T-helper 1 cell treated with Interleukin-12 subunit alpha and Interleukin-12 subunit beta and Interleukin-4 antibody, amounts not matched to agents 30 μg/mL and 1 μg/mL, for 36 hours (primary cell): ENCODE results near the gene PDE4B.
A peak's percentile ranks its signal among the peaks of the same experiment; 100 is the strongest.

Experiments used
- H3K27ac Mint-ChIP-seq: one replicate; pipeline ENCODE4 v1.8.0; 2021; ENCODE audit warnings: mild to moderate bottlenecking, mixed read lengths
- H3K27me3 Mint-ChIP-seq: one replicate; pipeline ENCODE4 v1.8.0; 2021; ENCODE audit warnings: low read depth, mixed read lengths
- H3K36me3 Mint-ChIP-seq: one replicate; pipeline ENCODE4 v1.8.0; 2021; ENCODE audit warnings: low read depth, mixed read lengths
- H3K4me1 Mint-ChIP-seq: one replicate; pipeline ENCODE4 v1.8.0; 2021; ENCODE audit warnings: low read depth, mixed read lengths
- H3K4me3 Mint-ChIP-seq: one replicate; pipeline ENCODE4 v1.8.0; 2021; ENCODE audit warnings: mild to moderate bottlenecking, moderate library complexity, mixed read lengths
- H3K9me3 Mint-ChIP-seq: one replicate; pipeline ENCODE4 v1.8.0; 2021; ENCODE audit warnings: mixed read lengths

Gene PDE4B

DNA sequence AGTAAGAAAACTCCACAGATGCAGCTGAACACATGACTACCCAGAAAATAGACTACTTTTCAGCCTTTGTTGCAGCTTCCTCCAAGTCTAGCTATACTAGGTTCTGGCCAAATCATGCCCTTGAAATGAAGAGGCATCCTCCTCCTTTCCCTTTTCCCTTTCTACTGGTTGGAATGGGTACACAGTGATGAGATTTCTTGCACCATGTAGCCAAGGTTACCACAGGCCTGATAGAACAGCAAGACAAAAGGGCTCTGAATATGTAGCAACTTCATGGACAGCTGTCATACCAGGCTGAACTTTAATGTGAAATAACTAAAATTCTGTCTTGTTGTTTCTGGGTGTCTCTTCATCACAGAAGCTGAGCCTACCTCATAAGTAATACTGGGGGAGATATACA lies 146.5 kb downstream of the PDE4B start:
- Mint-ChIP-seq H3K36me3 (no peaks in the 10 kb centered on the region), H3K27me3 (peaks cover 35% of the 10 kb centered on the region), H3K9me3 (no peaks in the 10 kb centered on the region), H3K4me1 (no peaks in the 10 kb centered on the region), H3K27ac (no peak overlapping the region), H3K4me3 (no peak overlapping the region)

DNA sequence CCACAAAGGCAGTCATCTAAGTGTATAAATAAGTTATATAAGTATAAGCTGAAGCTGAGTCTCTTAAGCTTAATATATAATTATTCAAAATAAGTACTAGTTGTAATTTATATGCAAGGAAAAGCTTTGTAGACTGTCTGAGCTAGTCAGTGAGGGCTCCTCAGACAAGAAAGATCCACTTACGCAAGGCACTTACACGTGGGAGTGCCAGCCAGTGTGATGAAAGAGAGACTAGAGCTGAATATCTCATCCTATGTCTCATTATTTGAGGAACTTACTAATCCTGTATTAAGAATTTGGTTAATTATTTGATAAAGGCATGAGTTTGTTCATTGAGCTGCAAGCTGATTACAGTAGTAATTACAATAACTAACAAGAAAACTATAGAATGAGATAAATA lies 146.9 kb downstream of the PDE4B start:
- H3K27ac Mint-ChIP-seq: no peak overlapping the region
- H3K27me3 Mint-ChIP-seq: peaks cover 39% of the 10 kb centered on the region
- no peaks in the 10 kb centered on the region for H3K9me3 Mint-ChIP-seq
- no peak overlapping the region for H3K4me3 Mint-ChIP-seq
- no peaks in the 10 kb centered on the region for H3K36me3 Mint-ChIP-seq
- no peaks in the 10 kb centered on the region for H3K4me1 Mint-ChIP-seq

DNA sequence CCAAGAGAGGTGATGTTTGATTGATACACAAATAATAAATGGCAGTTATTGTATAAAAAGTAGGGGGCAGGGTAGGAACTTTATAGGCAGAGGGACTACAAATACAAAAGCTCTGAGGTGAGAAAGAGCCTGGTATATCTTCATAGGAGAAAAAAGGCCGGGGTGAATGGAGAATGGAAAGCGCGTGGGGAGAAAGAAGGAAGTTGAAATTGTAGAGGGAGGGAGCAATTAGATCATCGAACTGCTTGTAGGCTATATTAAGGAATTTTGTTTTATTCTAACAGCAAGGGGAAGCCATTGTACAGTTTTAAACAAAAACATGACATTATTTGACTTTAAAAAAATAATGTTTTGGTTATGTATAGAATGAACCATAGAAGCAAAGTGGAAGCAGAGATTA lies 147.4 kb downstream of the PDE4B start:
- Mint-ChIP-seq H3K9me3 (no peaks in the 10 kb centered on the region), H3K4me3 (no peak overlapping the region), H3K27ac (no peak overlapping the region), H3K4me1 (no peaks in the 10 kb centered on the region), H3K27me3 (peaks cover 39% of the 10 kb centered on the region), H3K36me3 (no peaks in the 10 kb centered on the region)

DNA sequence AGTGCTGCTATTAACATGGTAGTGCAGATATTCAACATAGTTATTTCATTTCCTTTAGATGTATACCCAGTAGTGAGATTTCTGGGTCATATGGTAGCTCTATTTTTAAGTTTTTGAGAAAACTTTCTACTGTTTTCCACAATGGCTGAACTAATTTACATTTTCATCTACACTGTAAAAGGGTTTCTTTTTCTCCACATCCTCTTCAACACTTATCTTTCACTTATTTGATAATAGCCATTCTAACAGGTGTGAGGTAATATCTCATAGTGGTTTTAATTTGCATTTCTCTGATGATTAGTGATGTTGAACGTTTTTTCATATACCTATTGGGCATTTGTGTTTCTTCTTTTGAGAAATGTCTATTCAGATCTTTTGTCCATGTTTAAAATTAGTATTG lies 149.8 kb downstream of the PDE4B start:
- no peak overlapping the region for H3K27ac Mint-ChIP-seq
- H3K27me3 Mint-ChIP-seq: peaks cover 39% of the 10 kb centered on the region
- H3K4me3 Mint-ChIP-seq: no peak overlapping the region
- no peaks in the 10 kb centered on the region for H3K4me1 Mint-ChIP-seq
- H3K36me3 Mint-ChIP-seq: no peaks in the 10 kb centered on the region
- H3K9me3 Mint-ChIP-seq: peaks cover 4% of the 10 kb centered on the region

DNA sequence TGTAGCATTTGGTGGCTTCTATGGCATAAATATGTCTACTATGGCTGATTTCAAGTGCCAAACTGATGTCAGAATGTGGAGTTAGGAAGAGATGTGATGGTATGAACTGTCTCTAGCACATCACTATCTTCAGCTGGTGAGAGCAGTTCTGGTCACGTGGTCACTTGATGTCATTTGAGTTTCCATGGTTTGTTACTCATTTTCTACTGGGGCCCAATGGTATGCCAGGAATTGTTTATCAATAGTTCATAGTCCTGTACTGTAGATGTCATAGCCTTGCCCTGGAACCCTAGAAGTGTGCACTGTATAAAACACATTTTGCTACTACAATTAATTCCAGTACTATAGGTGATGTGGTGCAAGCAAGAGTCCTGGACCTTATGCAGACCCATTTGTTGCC lies 153.7 kb downstream of the PDE4B start:
- no peak overlapping the region for H3K4me3 Mint-ChIP-seq
- H3K4me1 Mint-ChIP-seq: no peaks in the 10 kb centered on the region
- no peak overlapping the region for H3K27ac Mint-ChIP-seq
- no peaks in the 10 kb centered on the region for H3K36me3 Mint-ChIP-seq
- H3K27me3 Mint-ChIP-seq: peaks cover 23% of the 10 kb centered on the region
- H3K9me3 Mint-ChIP-seq: peaks cover 5% of the 10 kb centered on the region

DNA sequence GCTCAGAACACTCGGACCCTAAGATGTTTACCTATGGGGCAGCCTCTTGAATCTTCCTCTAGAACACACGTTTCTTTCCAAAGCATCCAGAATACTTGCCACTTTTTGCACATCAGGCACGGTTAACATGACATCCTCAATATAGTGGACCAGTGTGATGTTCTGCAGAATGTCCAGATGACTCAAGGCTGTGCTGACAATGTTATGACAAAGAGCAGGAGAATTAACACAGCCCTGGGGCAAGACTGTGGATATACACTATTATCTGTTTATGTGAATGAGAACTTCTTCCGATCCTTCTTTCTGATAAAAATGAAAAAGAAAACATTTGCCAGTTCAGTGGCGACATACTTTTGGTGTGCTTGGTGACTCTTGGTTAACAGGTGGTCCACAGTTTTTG lies 154.3 kb downstream of the PDE4B start:
- peaks cover 5% of the 10 kb centered on the region for H3K9me3 Mint-ChIP-seq
- no peak overlapping the region for H3K4me3 Mint-ChIP-seq
- peaks cover 20% of the 10 kb centered on the region for H3K27me3 Mint-ChIP-seq
- H3K4me1 Mint-ChIP-seq: no peaks in the 10 kb centered on the region
- no peaks in the 10 kb centered on the region for H3K36me3 Mint-ChIP-seq
- no peak overlapping the region for H3K27ac Mint-ChIP-seq

DNA sequence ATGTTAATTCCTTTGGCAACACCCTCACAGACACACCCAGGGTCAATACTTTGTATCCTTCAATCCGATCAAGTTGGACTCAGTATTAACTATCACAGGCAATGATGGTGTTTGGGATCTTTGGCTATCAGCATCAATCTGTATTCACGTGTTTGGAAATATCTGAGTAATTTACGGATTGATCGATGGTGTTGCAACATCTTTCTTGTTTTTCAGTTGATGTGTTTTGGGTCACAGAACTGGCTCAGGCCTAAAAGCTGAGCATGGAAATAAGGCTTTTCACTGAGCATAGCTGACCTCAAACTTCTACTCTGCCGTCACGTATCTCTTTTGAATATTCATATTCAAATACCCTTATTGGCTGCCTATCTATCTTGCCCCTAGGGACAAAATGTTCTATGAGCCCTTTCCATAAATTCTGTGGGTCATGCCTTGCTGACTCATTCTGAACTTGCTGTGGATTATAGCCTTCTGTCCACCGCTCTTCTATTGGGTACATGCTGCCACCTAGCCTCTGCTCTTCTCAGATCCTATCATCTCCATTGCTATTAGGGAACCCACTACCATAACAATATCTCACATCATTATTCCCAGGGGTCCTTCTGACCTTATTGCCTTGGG lies 156.0 kb downstream of the PDE4B start:
- no peak overlapping the region for H3K27ac Mint-ChIP-seq
- H3K36me3 Mint-ChIP-seq: no peaks in the 10 kb centered on the region
- no peak overlapping the region for H3K4me3 Mint-ChIP-seq
- H3K27me3 Mint-ChIP-seq: peaks cover 8% of the 10 kb centered on the region
- H3K9me3 Mint-ChIP-seq: peaks cover 5% of the 10 kb centered on the region
- H3K4me1 Mint-ChIP-seq: no peaks in the 10 kb centered on the region

DNA sequence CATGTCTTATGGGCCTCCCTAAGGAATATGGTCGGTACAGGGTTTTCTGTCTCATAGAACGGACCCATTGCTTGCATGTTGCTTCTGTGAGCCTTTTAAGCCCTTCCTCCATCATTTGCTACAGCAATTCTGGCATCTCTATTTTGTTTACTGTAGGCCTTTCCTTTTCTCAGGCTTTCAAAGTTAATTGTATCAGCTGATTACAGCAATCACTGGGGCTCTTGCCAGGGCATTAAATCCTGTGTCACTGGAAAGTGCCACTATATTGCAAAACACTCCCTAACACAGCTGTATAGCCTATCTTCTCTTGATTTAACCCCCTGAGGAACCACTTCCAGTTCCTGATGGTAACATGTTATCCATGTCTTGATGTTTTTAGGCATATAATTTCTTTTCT lies 156.5 kb downstream of the PDE4B start:
- H3K27ac Mint-ChIP-seq: no peak overlapping the region
- H3K36me3 Mint-ChIP-seq: no peaks in the 10 kb centered on the region
- no peak overlapping the region for H3K4me3 Mint-ChIP-seq
- H3K4me1 Mint-ChIP-seq: no peaks in the 10 kb centered on the region
- peaks cover 3% of the 10 kb centered on the region for H3K27me3 Mint-ChIP-seq
- peaks cover 5% of the 10 kb centered on the region for H3K9me3 Mint-ChIP-seq

DNA sequence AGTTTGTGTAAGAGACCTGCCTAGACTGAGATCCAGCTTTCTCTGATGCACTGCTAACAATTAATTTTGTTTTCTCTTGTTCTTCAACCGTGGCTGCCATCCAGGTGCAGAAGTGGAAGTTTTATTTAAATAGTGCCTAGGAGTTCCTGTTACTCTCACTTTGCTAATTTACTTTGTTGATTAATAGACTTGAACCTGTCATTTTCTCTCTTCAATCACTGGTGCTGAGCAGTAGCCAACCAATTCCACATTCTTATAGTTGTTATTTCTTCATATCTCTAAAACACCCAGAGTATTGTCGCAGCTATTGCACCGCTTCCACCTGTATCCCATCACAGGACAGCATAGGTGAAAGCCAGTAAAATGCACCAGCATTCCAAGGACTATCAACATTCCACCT lies 157.2 kb downstream of the PDE4B start:
- H3K9me3 Mint-ChIP-seq: peaks cover 5% of the 10 kb centered on the region

DNA sequence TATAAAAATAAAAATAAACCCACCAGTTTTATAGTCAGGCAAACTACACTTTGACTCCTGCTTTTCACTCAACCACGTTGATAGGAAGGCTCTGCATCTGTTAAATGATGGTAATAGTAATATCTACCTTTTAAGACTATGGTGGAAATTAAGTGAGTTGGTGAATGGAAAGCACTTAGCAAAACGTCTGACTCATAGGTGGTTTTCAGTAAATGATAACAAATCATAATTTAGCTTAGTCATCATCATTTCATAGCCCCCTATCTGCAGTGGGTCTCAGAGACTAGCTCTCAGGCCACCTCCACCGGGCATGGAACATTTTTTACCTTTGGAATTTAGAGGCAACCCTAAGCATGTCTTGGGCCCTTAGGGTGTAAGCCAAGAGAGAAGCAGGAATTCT lies 160.0 kb downstream of the PDE4B start:
- H3K9me3 Mint-ChIP-seq: no peaks in the 10 kb centered on the region
- H3K4me1 Mint-ChIP-seq: no peaks in the 10 kb centered on the region
- no peaks in the 10 kb centered on the region for H3K36me3 Mint-ChIP-seq
- H3K4me3 Mint-ChIP-seq: no peak overlapping the region
- H3K27me3 Mint-ChIP-seq: no peaks in the 10 kb centered on the region
- H3K27ac Mint-ChIP-seq: no peak overlapping the region

More for the DNA sequence above, 157.2 kb downstream of the PDE4B start:
- H3K36me3 Mint-ChIP-seq: no peaks in the 10 kb centered on the region
- H3K27me3 Mint-ChIP-seq: no peaks in the 10 kb centered on the region
- no peak overlapping the region for H3K4me3 Mint-ChIP-seq
- no peak overlapping the region for H3K27ac Mint-ChIP-seq
- no peaks in the 10 kb centered on the region for H3K4me1 Mint-ChIP-seq

DNA sequence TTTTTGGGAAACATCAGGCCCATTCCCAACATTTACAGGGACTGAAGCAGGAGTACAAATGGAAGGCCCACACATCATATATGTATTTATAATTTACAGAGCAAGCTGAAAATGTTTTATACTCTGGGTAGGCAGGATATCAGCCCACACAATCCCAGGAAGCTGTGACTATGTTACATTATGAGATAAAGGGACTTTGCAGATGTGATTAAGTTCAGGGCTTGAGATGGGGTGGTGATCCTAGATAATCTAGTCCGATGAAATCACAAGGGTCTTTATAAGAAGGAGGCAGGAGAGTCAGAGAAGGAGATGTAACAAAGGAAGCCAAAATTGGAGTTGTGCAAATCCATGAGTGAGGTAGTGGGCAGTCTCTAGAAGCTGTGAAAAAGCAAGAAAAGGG lies 160.5 kb downstream of the PDE4B start:
- H3K36me3 Mint-ChIP-seq: no peaks in the 10 kb centered on the region
- no peaks in the 10 kb centered on the region for H3K27me3 Mint-ChIP-seq
- no peaks in the 10 kb centered on the region for H3K9me3 Mint-ChIP-seq
- no peak overlapping the region for H3K4me3 Mint-ChIP-seq
- no peak overlapping the region for H3K27ac Mint-ChIP-seq
- no peaks in the 10 kb centered on the region for H3K4me1 Mint-ChIP-seq

DNA sequence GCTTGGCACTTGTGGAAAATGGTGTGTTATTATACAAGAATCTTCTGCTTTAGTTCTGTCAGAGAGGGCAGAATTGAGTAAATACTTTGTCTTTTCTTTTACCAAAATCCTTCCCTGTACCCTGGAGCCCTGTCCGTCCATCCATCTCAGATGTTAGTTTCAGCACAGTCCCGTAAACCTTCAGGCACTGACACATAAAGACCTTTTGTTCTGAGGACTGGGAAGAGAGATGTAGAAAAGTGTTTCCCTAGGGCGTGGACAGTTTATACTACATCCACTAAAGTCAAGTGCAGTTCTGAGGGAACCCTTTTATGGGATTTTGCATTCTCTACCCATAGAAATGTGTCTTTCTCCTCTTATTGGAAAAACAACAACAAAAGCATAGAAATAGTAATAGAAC lies 162.4 kb downstream of the PDE4B start:
- H3K36me3 Mint-ChIP-seq: no peaks in the 10 kb centered on the region
- no peaks in the 10 kb centered on the region for H3K27me3 Mint-ChIP-seq
- no peak overlapping the region for H3K27ac Mint-ChIP-seq
- no peak overlapping the region for H3K4me3 Mint-ChIP-seq
- H3K4me1 Mint-ChIP-seq: peaks cover 4% of the 10 kb centered on the region
- H3K9me3 Mint-ChIP-seq: no peaks in the 10 kb centered on the region

DNA sequence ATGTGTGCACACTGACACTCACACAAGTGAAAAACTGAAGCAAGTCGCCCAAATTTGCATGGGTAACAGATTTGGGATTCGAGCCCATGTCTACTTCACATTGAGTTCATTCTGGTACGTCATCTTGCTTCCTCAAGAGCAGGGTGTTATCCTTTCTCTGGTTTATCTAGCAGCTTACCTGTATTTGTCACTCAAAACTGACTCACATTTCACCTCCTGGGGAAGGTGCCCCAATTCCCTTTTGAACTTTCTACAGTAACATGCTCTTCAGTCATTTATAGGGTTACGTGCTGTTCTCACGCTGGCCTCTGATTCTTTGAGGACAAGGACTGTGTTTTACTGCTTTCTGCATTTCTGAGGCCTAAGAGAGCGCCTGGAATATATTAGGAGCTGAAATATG lies 162.8 kb downstream of the PDE4B start:
- no peaks in the 10 kb centered on the region for H3K36me3 Mint-ChIP-seq
- no peaks in the 10 kb centered on the region for H3K27me3 Mint-ChIP-seq
- H3K27ac Mint-ChIP-seq: no peak overlapping the region
- H3K4me1 Mint-ChIP-seq: peaks cover 8% of the 10 kb centered on the region
- no peak overlapping the region for H3K4me3 Mint-ChIP-seq
- no peaks in the 10 kb centered on the region for H3K9me3 Mint-ChIP-seq

DNA sequence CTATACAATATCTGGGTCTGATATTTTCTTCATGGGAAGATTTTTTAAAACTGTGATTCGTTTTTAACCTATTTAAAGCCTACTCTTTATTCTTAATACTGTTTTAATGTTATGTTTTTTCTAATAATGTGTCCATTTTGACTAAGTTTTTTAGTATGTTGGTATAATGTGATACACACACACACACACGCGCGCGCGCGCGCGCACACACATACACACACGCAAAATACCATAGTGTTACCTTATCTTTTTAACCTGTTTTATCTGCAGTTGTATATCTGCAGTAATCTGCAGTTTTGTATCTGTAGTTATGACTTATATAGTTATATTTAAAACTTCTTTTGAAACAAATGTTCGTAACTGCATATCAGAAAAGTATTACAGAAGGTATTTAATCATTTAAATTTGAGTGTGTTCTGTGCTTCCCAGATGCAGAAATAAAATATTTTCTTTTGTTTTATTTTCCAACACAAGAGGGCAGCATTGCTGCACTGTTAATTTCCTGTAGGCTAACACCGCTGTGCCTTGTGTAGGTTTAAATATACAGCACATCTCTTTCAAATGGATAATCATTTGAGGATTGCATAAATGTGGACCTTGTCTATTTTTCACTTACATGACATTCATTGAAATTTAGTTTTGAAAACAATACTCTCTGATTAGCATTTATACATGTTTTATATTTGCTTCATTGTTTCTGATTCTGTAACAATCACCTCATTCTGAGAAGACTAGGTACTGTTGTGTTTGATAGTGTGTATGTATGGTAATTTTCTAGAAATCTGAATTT lies 166.1 kb downstream of the PDE4B start:
- no peak overlapping the region for H3K27ac Mint-ChIP-seq
- H3K4me1 Mint-ChIP-seq: peaks cover 11% of the 10 kb centered on the region
- no peaks in the 10 kb centered on the region for H3K9me3 Mint-ChIP-seq
- H3K27me3 Mint-ChIP-seq: no peaks in the 10 kb centered on the region
- H3K36me3 Mint-ChIP-seq: peaks cover 2% of the 10 kb centered on the region
- H3K4me3 Mint-ChIP-seq: no peak overlapping the region

DNA sequence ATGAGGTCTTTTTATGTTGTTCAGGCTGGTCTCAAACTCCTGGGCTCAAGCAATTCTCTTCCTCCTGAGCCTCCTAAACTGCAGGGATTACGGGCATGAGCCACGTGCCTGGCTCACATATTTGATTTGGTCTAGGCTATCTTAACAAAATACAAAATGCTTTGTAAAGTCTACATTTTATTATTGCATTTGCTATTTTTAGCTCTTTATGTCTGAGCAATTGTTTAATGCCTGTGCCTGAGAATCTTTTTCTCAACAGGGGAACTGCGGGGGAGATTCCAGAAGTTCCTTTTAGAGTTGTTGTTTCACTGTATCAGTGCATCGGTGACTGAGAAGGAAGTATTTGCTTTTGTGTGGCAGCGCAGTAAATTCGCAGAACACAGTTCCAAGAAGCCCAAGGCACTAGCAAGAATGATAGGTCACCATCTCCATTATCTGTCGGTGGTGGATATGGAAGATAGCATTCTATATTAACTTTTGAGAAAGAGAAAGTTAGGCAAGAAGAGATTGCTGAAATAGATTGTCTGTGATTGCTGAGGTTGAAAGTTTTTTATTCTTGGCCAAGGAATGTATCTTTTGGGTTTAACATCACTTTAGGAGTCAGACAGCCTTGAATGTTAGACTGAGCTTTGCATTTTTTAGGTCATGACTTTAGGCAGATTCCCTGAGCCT lies 167.3 kb downstream of the PDE4B start:
- Mint-ChIP-seq H3K27ac (peak overlapping the region; percentile 16), H3K36me3 (peaks cover 2% of the 10 kb centered on the region), H3K4me3 (no peak overlapping the region), H3K4me1 (peaks cover 11% of the 10 kb centered on the region), H3K9me3 (no peaks in the 10 kb centered on the region), H3K27me3 (peaks cover 4% of the 10 kb centered on the region)
